K562 (cell line): ENCODE results near the gene ST8SIA2. TPM values are rescaled to one million over a fixed set of nuclear protein-coding genes. Genes with fewer than 3 reads are reported as not detected.

Source experiments
- ATAC-seq: fragments of 200-7000 bp; cut with Tn5 transposase; 3 replicates; pipeline ENCODE4 v1.9.1; 2020; ENCODE audit warnings: moderate library complexity
- BruUV-seq: library from RNA; stranded (reverse); fragments of 400-500 nt; replicated peaks from 2 replicates; lab custom pipeline; 2021; lab: Mats Ljungman, UMichigan
- CTCF ChIA-PET: fragments of 300-600 bp; formaldehyde crosslinking; extraction: SDS; loops from one replicate; lab custom pipeline; 2021; ENCODE audit warnings: low intra/inter-chr PET ratio; lab: Yijun Ruan, JAX
- POLR2A ChIA-PET: fragments of 300-600, 350-650 bp; sonication (Branson Sonifier 250); formaldehyde crosslinking; extraction: SDS; loops from one replicate; lab custom pipeline; 2021; ENCODE audit warnings: antibody characterized with exemption, inconsistent platforms; lab: Yijun Ruan, JAX
- DNase-seq, 4 experiments: peaks; one replicate each; pipeline versions ENCODE4 v3.0.0 to v3.0.0-alpha.2; 2011 to 2018; ENCODE audit warnings: low spot score in 3 of 4, mixed read lengths in 3 of 4; ENCODE audit errors: extremely low read depth in 1 of 4
- FAIRE-seq: peaks from 2 replicates; lab custom pipeline; 2011; peaks lifted over from hg19 to GRCh38; lab: Jason Lieb, UNC
- H2AFZ ChIP-seq: 2 replicates; pipeline ENCODE4 v1.6.0; 2011; ENCODE audit warnings: low read depth, low read length, control low read depth, inconsistent platforms
- H3K27ac ChIP-seq: fragments of 200-600 bp; 3 replicates; pipeline ENCODE4 v1.8.0; 2011; ENCODE audit warnings: low read depth, mild to moderate bottlenecking, control low read depth, inconsistent platforms, low read length, moderate library complexity, mixed read lengths; ENCODE audit errors: extremely low read depth
- H3K27me3 ChIP-seq, 2 experiments: fragments of 300-600 bp in 1 of 2; 2 replicates in 1 of 2; 3 replicates in 1 of 2; pipeline versions ENCODE4 v1.6.0 to v1.8.0; 2011; ENCODE audit warnings: inconsistent platforms in 2 of 2, low read length in 2 of 2, mild to moderate bottlenecking in 1 of 2, mixed read lengths in 1 of 2, moderate library complexity in 1 of 2; ENCODE audit not compliant: control insufficient read depth in 2 of 2, insufficient read depth in 2 of 2
- H3K36me3 ChIP-seq: fragments of 300-600 bp; 3 replicates; pipeline ENCODE4 v1.8.0; 2011; ENCODE audit warnings: mild to moderate bottlenecking, low read length, inconsistent platforms; ENCODE audit not compliant: control insufficient read depth, insufficient read depth
- H3K4me1 ChIP-seq, 2 experiments: fragments of 200-600 bp in 1 of 2; replicated peaks in 1 of 2; 2 replicates in 1 of 2; 3 replicates in 1 of 2; pipeline versions ENCODE4 v1.5.1 to v1.8.0; 2011; ENCODE audit warnings: inconsistent platforms in 2 of 2, low read length in 2 of 2, mild to moderate bottlenecking in 1 of 2, mixed read lengths in 1 of 2, moderate library complexity in 1 of 2; ENCODE audit not compliant: control insufficient read depth in 2 of 2, insufficient read depth in 2 of 2
- H3K4me2 ChIP-seq: 2 replicates; pipeline ENCODE4 v1.6.1; 2011; ENCODE audit warnings: low read length, control low read depth, inconsistent platforms, mixed read lengths; ENCODE audit not compliant: insufficient read depth
- H3K4me3 ChIP-seq: fragments of 200-600 bp; sonication (generic), shearing (Covaris generic); 2 replicates; pipeline ENCODE4 v1.5.1; 2016; ENCODE audit warnings: control low read depth, inconsistent platforms
- H3K79me2 ChIP-seq: fragments of 200-600 bp; 3 replicates; pipeline ENCODE4 v1.8.0; 2011; ENCODE audit warnings: low read length, inconsistent platforms; ENCODE audit not compliant: control insufficient read depth, insufficient read depth
- H3K9ac ChIP-seq, 2 experiments: 2 replicates each; pipeline versions ENCODE4 v1.6.0 to v1.6.1; 2011; ENCODE audit warnings: low read depth in 2 of 2, low read length in 2 of 2, control low read depth in 1 of 2, inconsistent platforms in 1 of 2, mild to moderate bottlenecking in 1 of 2, mixed read lengths in 1 of 2; ENCODE audit not compliant: insufficient read depth in 1 of 2
- H3K9me1 ChIP-seq: one replicate; pipeline ENCODE4 v1.6.0; 2011; ENCODE audit warnings: inconsistent platforms, mild to moderate bottlenecking, low read length, moderate library complexity; ENCODE audit not compliant: control insufficient read depth, insufficient read depth
- H3K9me3 ChIP-seq: replicated peaks from 2 replicates; pipeline ENCODE4 v1.5.1; 2011; ENCODE audit warnings: low read depth, low read length, inconsistent platforms; ENCODE audit not compliant: control insufficient read depth, insufficient read depth
- H4K20me1 ChIP-seq: replicated peaks from 2 replicates; pipeline ENCODE4 v1.6.1; 2011; ENCODE audit warnings: low read length, inconsistent platforms, mixed read lengths; ENCODE audit not compliant: control insufficient read depth, insufficient read depth
- BRD4 ChIP-seq: fragments of 200-600 bp; sonication (generic); IDR thresholded peaks from 2 replicates; pipeline ENCODE4 v1.6.1; 2017; ENCODE audit warnings: inconsistent platforms
- CBFA2T3 ChIP-seq: fragments of 450-650 bp; IDR thresholded peaks from 2 replicates; pipeline ENCODE4 v1.6.1; 2017
- KLF16 ChIP-seq: IDR thresholded peaks from 2 replicates; pipeline ENCODE4 v1.6.1; 2016; ENCODE audit warnings: antibody characterized with exemption
- LEF1 ChIP-seq: fragments of 450-650 bp; IDR thresholded peaks from 2 replicates; pipeline ENCODE4 v1.6.1; 2016; ENCODE audit warnings: mild to moderate bottlenecking
- NCOA4 ChIP-seq: fragments of 450-650 bp; IDR thresholded peaks from 2 replicates; pipeline ENCODE4 v1.6.1; 2018; ENCODE audit warnings: mild to moderate bottlenecking; ENCODE audit not compliant: partially characterized antibody
- PCBP1 ChIP-seq: fragments of 200-400 bp; formaldehyde crosslinking; IDR thresholded peaks from 2 replicates; pipeline ENCODE4 v1.6.1; 2018; ENCODE audit warnings: mild to moderate bottlenecking, low read depth, low read length; ENCODE audit not compliant: poor library complexity, severe bottlenecking
- PTBP1 ChIP-seq: fragments of 200-400 bp; formaldehyde crosslinking; IDR thresholded peaks from 2 replicates; pipeline ENCODE4 v1.6.1; 2017; ENCODE audit warnings: low read depth, low read length
- STAT5B ChIP-seq: fragments of 250-450 bp; sonication (Bioruptor Pico); IDR thresholded peaks from 2 replicates; pipeline ENCODE4 v1.8.0; 2021; ENCODE audit warnings: mild to moderate bottlenecking, inconsistent platforms
- TEAD4 ChIP-seq, 2 experiments: sonication (generic) in 1 of 2; formaldehyde crosslinking in 1 of 2; IDR thresholded peaks; 2 replicates each; pipeline versions ENCODE4 v1.6.1 to v1.8.0; 2012 to 2022; ENCODE audit warnings: borderline replicate concordance in 1 of 2, inconsistent platforms in 1 of 2, low read length in 1 of 2, mild to moderate bottlenecking in 1 of 2, missing genetic modification reagents in 1 of 2
- ZFPM2 ChIP-seq: fragments of 250-450 bp; sonication (Bioruptor Pico); IDR thresholded peaks from 2 replicates; pipeline ENCODE4 v1.5.1; 2022; ENCODE audit warnings: mild to moderate bottlenecking
- WGBS: fragments of 100-300 bp; shearing (Covaris generic); methylation state at CpG from one replicate; pipeline ENCODE4 v1.1.6; 2016; ENCODE audit warnings: low coverage, mixed read lengths; ENCODE audit not compliant: insufficient coverage; ENCODE audit errors: missing lambda C conversion rate; 5-methylcytosine and 5-hydroxymethylcytosine counted together
- in situ Hi-C: fragments of 300-500 bp; cut with MboI; formaldehyde crosslinking; loops from 4 replicates; pipeline ENCODE4 v1.15.0; 2018; ENCODE audit warnings: inconsistent platforms, mixed read lengths
- intact Hi-C: fragments of 100-400 bp; cut with micrococcal nuclease; formaldehyde crosslinking; loops from 2 replicates; pipeline ENCODE4 v1.14.2; 2022
- polyA plus RNA-seq, 8 experiments: library from polyadenylated mRNA; depleted of rRNA in 4 of 8; stranded (reverse) in 5 of 8; unstranded in 3 of 8; fragments of >200 nt; fragmentation: Nextera tagmentation in 2 of 8; fragmentation: Illumina TruSeq in 1 of 8; extraction: Ambion mirVana in 2 of 8; extraction: Trizol in 1 of 8; gene quantifications; 2 replicates each; pipeline versions ENCODE4 v1.2.1 to v1.2.3, GENCODE V29; 2011 to 2014; ENCODE audit warnings: inconsistent platforms in 1 of 8, missing spikeins in 1 of 8
- total RNA-seq, 7 experiments: library from RNA; depleted of rRNA in 6 of 7; stranded (reverse); fragments of >200 nt in 6 of 7; fragmentation: Illumina TruSeq in 2 of 7; extraction: Trizol in 2 of 7; gene quantifications; 2 replicates each; pipeline versions ENCODE4 v1.2.1 to v1.2.3, GENCODE V29; 2011 to 2021; ENCODE audit warnings: low replicate concordance in 1 of 7
- TF ChIP-seq, protein P1 (sequence below): fragments of 200-800 bp; sonication (Bioruptor generic); IDR thresholded peaks from 2 replicates; pipeline ENCODE4 v1.6.1; 2017; ENCODE audit warnings: missing genetic modification characterization, missing compliant biosample characterization

ST8SIA2 gene
- total and polyA plus RNA-seq, 9 of the 15 experiments (the other 6 are each of a cell fraction or from before 2014, with no cell fraction given) = not detected

DNA sequence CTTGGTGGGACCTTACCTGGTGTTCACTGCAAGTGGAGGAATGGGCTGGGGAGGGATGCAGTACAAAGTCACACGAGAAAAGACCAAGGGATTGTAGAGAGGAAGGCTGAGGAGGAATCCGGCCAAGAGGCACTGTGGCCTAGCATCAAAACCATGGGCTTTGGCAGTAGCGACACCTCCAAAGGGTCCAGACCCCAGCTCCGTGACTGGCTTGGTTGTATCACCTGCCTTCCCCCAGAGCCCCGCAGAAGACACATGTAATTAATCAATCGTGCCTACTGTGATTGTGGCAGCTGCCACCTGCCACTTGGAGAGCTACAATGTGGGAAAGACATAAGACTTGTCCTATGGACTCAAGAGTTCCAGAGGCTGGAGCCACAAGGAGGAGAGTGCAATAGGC, 54.7 kb downstream of the ST8SIA2 start (continued):
- TF ChIP-seq, protein P1, sequence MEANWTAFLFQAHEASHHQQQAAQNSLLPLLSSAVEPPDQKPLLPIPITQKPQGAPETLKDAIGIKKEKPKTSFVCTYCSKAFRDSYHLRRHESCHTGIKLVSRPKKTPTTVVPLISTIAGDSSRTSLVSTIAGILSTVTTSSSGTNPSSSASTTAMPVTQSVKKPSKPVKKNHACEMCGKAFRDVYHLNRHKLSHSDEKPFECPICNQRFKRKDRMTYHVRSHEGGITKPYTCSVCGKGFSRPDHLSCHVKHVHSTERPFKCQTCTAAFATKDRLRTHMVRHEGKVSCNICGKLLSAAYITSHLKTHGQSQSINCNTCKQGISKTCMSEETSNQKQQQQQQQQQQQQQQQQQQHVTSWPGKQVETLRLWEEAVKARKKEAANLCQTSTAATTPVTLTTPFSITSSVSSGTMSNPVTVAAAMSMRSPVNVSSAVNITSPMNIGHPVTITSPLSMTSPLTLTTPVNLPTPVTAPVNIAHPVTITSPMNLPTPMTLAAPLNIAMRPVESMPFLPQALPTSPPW (CRISPR knock-in tag) = no peak

DNA sequence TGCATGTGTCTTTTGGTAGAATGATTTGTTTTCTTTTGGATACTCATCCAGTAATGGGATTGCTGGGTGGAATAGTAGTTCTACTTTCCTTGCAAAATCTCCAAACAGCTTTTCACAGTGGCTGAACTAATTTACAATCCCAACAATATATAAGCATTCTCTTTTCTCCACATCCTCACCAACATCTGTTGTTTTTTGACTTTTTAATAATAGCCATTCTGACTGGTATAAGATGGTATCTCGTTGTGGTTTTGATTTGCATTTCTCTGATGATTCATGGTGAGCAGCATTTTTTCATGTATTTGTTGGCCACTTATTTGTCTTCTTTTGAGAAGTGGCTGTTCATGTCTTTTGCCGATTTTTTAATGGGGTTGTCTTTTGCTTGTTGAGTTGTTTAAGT, 55.8 kb downstream of the ST8SIA2 start:
- CTCF ChIA-PET = no interaction called here
- in situ Hi-C loops (no loop called here), intact Hi-C loops (no loop called here)
- Histone ChIP-seq H3K9ac (no peak overlapping the region), H3K27ac (no peak overlapping the region), H3K36me3 (no peaks in the 10 kb centered on the region), H4K20me1 (no peaks in the 10 kb centered on the region; the same call in 1 of the 2 replicates), H3K27me3 (peaks cover 2 to 23% of the 10 kb centered on the region in 2 experiments; a peak in 2 of 5 replicates), H3K79me2 (no peaks in the 10 kb centered on the region), H3K4me3 (no peak overlapping the region), H3K4me1 (no peaks in the 10 kb centered on the region), H3K4me2 (no peak overlapping the region), H3K9me1 (no peaks in the 10 kb centered on the region)
- DNase-seq (no peak), FAIRE-seq (no peak), ATAC-seq (no peak)
- BruUV-seq = no TSS peak
- TF ChIP-seq LEF1 (no peak), NCOA4 (no peak), CBFA2T3 (no peak), TEAD4 (IDR thresholded peaks at IDR 0.05; ENCODE audit: low read length) (no peak), TEAD4 (CRISPR knock-in tag; IDR thresholded peaks at IDR 0.05; ENCODE audit: borderline replicate concordance) (no peak), PTBP1 (no peak), STAT5B (CRISPR knock-in tag) (no peak), BRD4 (no peak), KLF16 (no peak), ZFPM2 (CRISPR knock-in tag) (no peak), PCBP1 (no peak)
- TF ChIP-seq, all 486 proteins: peak for 0
- WGBS = 3% methylated on average over 2 of the region's 2 CpGs
- Histone ChIP-seq H2AFZ (no peak overlapping the region), H3K9me3 (no peaks in the 10 kb centered on the region)
- POLR2A ChIA-PET = no interaction called here
